SJCRH30 (cell line): ENCODE measurements around the gene GTF3C4. TPM values are rescaled to one million over a fixed set of nuclear protein-coding genes. Genes with fewer than 3 reads are reported as not detected.

ENCODE experiments used
- DNase-seq, 2 experiments: peaks; one replicate each; pipeline ENCODE4 v3.0.0-alpha.2; 2015 to 2020
- H3K27ac ChIP-seq: fragments of 250-450 bp; sonication (Bioruptor Pico); 2 replicates; pipeline ENCODE4 v1.5.1; 2020; ENCODE audit warnings: mild to moderate bottlenecking, moderate library complexity
- H3K27me3 ChIP-seq: fragments of 250-450 bp; sonication (Bioruptor Pico); 2 replicates; pipeline ENCODE4 v1.5.1; 2020; ENCODE audit warnings: mild to moderate bottlenecking, moderate library complexity
- H3K36me3 ChIP-seq: fragments of 250-450 bp; sonication (Bioruptor Pico); 2 replicates; pipeline ENCODE4 v1.5.1; 2020; ENCODE audit warnings: mild to moderate bottlenecking, moderate library complexity
- H3K4me1 ChIP-seq: fragments of 250-450 bp; sonication (Bioruptor Pico); 2 replicates; pipeline ENCODE4 v1.5.1; 2020; ENCODE audit warnings: mild to moderate bottlenecking, moderate library complexity
- H3K4me3 ChIP-seq: fragments of 250-450 bp; sonication (Bioruptor Pico); 2 replicates; pipeline ENCODE4 v1.5.1; 2020; ENCODE audit warnings: mild to moderate bottlenecking, moderate library complexity
- H3K9me3 ChIP-seq: fragments of 250-450 bp; sonication (Bioruptor Pico); replicated peaks from 2 replicates; pipeline ENCODE4 v1.5.1; 2020; ENCODE audit warnings: mild to moderate bottlenecking, moderate library complexity
- total RNA-seq: library from RNA; depleted of rRNA; stranded (reverse); fragments of >200 nt; shearing (Covaris generic); gene quantifications from 2 replicates; pipeline ENCODE4 v1.2.3, GENCODE V29; 2014

Gene GTF3C4
- total RNA-seq, 1 experiment from 2014 or later: 39.0 TPM

DNA sequence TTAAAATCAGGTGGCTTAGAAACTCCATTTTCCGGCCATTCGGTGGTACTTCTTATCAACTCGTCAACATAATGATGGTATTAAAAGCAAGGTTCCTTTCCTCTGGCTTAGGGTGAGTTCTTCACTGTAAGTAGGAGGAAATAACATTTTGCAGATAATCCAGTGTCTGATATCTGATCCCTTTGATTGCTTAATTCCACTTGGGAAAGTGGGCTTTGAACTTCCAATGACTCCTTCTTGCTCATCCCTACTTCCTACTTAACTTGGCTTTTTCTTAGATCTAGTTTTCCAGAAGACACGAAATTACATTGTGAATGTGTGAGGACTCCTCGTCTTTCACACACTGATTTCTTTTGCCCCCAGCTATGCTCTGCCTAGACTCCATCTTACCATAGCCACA, 32.0 kb upstream of the GTF3C4 start:
- DNase-seq: no peak
- Histone ChIP-seq H3K4me3 (no peak overlapping the region), H3K4me1 (no peaks in the 10 kb centered on the region), H3K27me3 (no peaks in the 10 kb centered on the region), H3K9me3 (no peaks in the 10 kb centered on the region), H3K27ac (no peak overlapping the region), H3K36me3 (peaks cover 60% of the 10 kb centered on the region)

DNA sequence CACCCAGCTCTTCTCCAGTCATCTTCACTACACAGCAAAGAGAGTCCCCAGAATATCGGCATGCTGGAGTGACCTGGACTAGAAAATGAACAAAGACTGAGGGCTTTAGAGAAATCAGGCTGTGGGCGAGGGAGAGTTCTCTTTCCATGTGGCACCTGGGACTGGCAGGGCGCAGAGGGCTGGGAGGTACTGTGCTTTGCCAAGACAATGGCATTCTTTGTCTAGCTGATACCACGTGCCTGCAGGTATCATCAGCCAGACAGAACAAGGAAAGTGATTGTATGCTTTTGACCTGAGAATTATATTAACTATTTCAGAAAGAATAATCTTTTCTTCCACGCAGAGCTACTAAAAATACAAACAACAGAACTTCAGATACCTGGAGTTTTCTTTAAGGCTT, 30.9 kb upstream of the GTF3C4 start:
- Histone ChIP-seq H3K4me3 (no peak overlapping the region), H3K9me3 (no peaks in the 10 kb centered on the region), H3K4me1 (no peaks in the 10 kb centered on the region), H3K27ac (no peak overlapping the region), H3K36me3 (peaks cover 62% of the 10 kb centered on the region), H3K27me3 (no peaks in the 10 kb centered on the region)
- no peak for DNase-seq

DNA sequence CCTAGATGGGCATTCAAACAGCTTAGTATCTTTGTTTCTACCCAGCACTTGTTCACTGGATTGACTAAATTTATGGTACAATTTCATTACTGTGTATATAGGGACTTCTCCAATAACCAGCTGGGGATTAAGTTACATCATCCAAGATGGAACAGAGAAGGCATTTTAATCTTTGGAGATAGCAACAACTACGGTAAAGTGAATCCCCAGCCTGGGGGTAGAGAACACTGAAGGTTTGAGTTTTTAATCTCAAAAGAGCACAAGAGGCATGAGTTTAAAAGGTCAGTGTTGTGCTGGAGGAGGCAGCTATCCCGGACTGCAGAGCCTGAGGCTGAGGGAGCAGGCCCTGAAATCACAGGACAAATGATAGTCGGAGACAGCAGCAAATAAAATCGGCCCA, 29.0 kb upstream of the GTF3C4 start:
- Histone ChIP-seq H3K27me3 (no peaks in the 10 kb centered on the region), H3K9me3 (no peaks in the 10 kb centered on the region), H3K4me1 (no peaks in the 10 kb centered on the region), H3K4me3 (no peak overlapping the region), H3K27ac (no peak overlapping the region), H3K36me3 (peaks cover 77% of the 10 kb centered on the region)
- DNase-seq: no peak

DNA sequence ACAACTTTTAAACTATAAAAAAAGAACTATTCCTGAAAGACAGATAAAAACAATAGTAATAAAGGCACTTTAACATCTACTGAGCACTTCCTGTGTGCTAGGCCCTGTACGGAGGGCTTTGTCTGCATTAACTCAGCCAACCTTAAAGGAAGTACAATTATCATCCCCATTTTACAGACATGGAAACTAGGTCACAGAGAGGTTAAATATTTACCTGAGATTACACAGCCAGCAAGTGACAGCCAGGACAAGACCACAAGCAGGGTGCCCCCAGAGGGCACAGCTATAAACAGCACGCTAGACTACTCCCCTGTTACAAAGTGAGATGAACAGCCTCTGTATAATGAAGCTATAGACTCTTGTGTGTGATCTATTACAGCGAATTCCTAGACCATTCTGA, 26.0 kb upstream of the GTF3C4 start:
- peak in 1 of 2 experiments; percentile 11 for DNase-seq
- no peak overlapping the region for H3K27ac ChIP-seq
- peaks cover 16% of the 10 kb centered on the region for H3K4me1 ChIP-seq
- H3K27me3 ChIP-seq: no peaks in the 10 kb centered on the region
- no peaks in the 10 kb centered on the region for H3K9me3 ChIP-seq
- no peak overlapping the region for H3K4me3 ChIP-seq
- peaks cover 94% of the 10 kb centered on the region for H3K36me3 ChIP-seq

DNA sequence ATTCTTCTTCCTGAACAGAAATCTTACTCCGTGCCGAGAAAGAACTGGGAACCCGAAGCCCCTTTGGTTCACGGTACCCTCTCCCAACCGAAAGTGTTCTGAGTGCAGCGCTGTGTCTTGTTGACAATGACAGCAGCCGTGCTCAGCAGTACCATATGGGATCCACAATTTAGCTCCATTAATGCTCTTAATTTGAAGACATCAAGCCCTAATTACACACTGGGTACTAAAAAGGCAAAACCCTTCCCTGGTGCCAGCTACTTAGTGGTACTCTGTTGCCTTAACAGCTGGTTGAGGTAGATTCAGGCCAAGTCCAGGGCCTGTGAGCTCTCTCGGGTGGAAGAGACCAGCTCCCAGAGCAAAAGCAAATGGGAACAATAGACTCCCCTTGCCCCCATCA, 25.0 kb upstream of the GTF3C4 start:
- Histone ChIP-seq H3K36me3 (peaks cover 95% of the 10 kb centered on the region), H3K27ac (no peak overlapping the region), H3K4me1 (peaks cover 16% of the 10 kb centered on the region), H3K9me3 (no peaks in the 10 kb centered on the region), H3K27me3 (no peaks in the 10 kb centered on the region), H3K4me3 (no peak overlapping the region)
- no peak for DNase-seq

DNA sequence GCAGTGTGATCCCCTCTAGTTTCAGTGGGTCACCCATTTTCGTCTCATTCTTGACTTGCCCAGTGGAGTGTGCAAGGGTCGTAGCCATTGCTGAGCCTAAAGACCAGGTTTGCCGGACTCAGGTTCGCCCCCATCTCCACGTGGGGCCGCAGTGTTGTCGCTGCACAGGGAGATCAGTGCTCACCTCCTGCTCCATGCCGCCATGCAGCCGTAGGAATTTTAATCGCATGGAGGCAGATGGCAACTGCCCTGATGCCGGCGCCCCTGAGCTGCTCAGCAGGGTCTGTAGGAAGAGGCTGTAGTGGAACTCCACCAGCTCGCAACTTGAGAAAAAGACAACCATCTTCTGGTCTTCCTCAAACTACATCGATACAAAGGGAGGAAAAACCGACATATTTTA, 24.6 kb upstream of the GTF3C4 start:
- no peak overlapping the region for H3K4me3 ChIP-seq
- no peaks in the 10 kb centered on the region for H3K9me3 ChIP-seq
- H3K27ac ChIP-seq: no peak overlapping the region
- H3K36me3 ChIP-seq: peaks cover 95% of the 10 kb centered on the region
- DNase-seq: no peak
- H3K27me3 ChIP-seq: no peaks in the 10 kb centered on the region
- H3K4me1 ChIP-seq: peaks cover 16% of the 10 kb centered on the region

DNA sequence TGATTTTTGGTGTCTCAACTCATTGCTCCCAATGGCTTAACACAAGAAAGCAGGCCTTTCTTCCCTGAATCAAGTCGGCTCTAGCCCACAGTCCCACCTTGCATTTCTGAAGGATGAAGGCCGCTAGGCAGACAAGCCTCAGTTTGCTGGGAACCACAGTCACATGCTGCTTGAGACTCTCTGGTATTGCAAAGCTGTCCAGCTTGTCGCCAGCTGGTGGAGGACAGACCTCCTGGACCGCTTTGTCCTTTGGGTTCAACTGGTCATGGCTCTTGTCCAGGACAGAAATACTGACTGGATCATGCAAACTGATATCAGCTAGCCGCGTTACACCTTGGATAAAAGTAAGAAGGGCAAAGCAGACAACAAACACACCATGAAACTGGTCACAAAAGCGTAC, 23.5 kb upstream of the GTF3C4 start:
- DNase-seq: no peak
- Histone ChIP-seq H3K4me1 (peaks cover 16% of the 10 kb centered on the region), H3K27ac (peak overlapping the region; percentile 61), H3K4me3 (no peak overlapping the region), H3K36me3 (peaks cover 93% of the 10 kb centered on the region), H3K9me3 (no peaks in the 10 kb centered on the region), H3K27me3 (no peaks in the 10 kb centered on the region)

DNA sequence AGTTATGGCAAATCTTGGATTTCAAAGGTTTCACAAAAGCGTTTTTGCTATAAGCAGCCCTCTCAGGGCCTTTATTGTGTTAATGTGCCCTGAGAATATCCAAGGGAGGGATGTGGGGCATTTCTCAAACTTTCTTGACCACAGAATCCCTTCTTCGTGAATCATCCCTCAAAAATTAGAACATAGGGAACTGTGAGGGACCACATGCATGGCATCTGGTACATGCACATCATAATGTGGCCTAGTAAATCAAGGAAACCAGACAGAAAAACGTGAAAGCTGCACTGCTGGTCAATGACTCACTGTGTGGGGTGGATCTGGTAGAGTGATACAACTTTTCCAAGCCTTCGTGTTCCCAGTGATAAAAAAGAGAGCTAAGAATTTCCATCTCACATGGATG, 22.9 kb upstream of the GTF3C4 start:
- peaks cover 90% of the 10 kb centered on the region for H3K36me3 ChIP-seq
- H3K27ac ChIP-seq: peak overlapping the region; percentile 61
- H3K4me3 ChIP-seq: no peak overlapping the region
- peaks cover 16% of the 10 kb centered on the region for H3K4me1 ChIP-seq
- no peaks in the 10 kb centered on the region for H3K27me3 ChIP-seq
- H3K9me3 ChIP-seq: no peaks in the 10 kb centered on the region
- DNase-seq: peak; percentile 51 to 56

DNA sequence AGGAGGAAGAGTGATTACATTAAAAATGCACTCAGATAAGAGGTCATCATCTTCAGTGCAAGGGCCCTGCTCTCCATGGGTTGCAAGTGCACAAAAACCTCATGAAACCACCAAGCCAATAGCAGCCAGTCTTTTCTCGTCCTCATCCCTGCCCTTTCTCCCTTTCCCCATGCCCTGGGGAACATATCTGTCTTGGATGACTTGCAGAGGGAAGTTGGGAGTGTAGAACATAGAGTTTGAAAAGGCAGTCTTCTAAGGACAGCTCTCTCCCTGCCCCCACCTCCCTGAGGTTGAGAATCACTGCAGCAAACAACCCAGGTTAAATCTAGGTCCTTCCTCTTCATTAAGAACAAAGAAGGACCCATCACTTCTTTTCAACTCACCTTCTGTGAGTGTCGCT, 22.5 kb upstream of the GTF3C4 start:
- Histone ChIP-seq H3K27me3 (no peaks in the 10 kb centered on the region), H3K9me3 (no peaks in the 10 kb centered on the region), H3K27ac (peak overlapping the region; percentile 46), H3K4me1 (peaks cover 16% of the 10 kb centered on the region), H3K36me3 (peaks cover 86% of the 10 kb centered on the region), H3K4me3 (no peak overlapping the region)
- DNase-seq: no peak

DNA sequence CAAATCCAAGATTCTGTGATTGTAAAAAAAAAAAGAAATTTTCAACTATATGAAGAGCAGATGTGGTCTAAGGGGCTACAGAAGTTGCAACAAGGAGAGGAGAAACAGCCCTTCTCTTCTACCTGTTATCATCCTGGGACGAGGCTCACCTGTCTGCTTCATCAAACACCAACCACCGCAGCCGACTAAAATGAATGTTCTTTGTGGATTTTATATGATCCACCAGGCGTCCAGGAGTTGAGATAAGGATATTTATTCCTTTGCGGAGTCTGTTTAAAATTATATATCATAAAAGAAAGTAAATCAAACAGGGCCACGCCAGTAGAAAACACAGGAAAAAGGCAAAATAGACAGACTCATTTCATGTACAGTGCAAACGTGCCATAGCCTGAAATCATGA, 22.0 kb upstream of the GTF3C4 start:
- Histone ChIP-seq H3K4me3 (no peak overlapping the region), H3K4me1 (peaks cover 16% of the 10 kb centered on the region), H3K27ac (peak overlapping the region; percentile 46), H3K36me3 (peaks cover 81% of the 10 kb centered on the region), H3K27me3 (no peaks in the 10 kb centered on the region), H3K9me3 (no peaks in the 10 kb centered on the region)
- no peak for DNase-seq

DNA sequence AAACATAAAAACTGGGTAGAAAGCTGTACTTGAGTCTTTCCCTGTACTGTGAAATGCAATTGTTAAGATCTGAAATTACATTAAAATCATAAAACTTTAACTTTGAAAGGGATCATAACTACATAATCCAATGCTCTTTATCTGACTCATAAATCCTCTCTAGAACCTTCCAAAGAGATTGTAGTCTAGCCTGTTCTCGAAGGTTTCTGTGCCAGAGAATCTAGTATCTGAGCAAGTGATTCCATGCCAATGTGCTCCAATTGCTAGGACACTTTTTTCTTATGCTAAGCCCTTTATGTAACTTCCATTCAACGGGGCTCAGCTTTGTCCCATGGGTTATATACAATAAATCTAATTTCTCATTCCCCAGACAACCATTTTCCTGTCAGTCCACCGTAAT, 21.6 kb upstream of the GTF3C4 start:
- H3K9me3 ChIP-seq: no peaks in the 10 kb centered on the region
- H3K36me3 ChIP-seq: peaks cover 80% of the 10 kb centered on the region
- H3K27me3 ChIP-seq: no peaks in the 10 kb centered on the region
- H3K27ac ChIP-seq: no peak overlapping the region
- no peak overlapping the region for H3K4me3 ChIP-seq
- peaks cover 16% of the 10 kb centered on the region for H3K4me1 ChIP-seq
- DNase-seq: no peak

DNA sequence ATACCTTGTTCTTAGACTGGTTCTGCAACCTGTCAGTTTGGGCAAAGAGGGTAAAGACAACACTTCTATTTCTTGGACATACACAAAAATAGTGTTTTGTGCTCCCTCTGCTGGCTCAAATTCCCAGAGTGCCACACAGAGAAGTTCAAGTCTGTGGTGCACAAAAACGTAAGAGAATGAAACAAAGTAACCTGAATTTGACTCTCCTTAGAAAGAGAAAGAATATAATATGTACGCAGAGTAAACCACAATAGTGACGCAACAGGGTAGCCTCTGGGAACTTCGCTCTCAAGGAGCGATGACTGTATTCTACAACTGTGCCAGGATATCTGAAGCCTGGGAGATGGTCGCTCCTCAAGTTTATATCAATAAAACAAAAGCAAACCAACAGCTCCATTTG, 19.0 kb upstream of the GTF3C4 start:
- H3K27me3 ChIP-seq: no peaks in the 10 kb centered on the region
- H3K27ac ChIP-seq: no peak overlapping the region
- peaks cover 16% of the 10 kb centered on the region for H3K4me1 ChIP-seq
- no peak for DNase-seq
- H3K9me3 ChIP-seq: no peaks in the 10 kb centered on the region
- no peak overlapping the region for H3K4me3 ChIP-seq
- H3K36me3 ChIP-seq: peaks cover 69% of the 10 kb centered on the region

DNA sequence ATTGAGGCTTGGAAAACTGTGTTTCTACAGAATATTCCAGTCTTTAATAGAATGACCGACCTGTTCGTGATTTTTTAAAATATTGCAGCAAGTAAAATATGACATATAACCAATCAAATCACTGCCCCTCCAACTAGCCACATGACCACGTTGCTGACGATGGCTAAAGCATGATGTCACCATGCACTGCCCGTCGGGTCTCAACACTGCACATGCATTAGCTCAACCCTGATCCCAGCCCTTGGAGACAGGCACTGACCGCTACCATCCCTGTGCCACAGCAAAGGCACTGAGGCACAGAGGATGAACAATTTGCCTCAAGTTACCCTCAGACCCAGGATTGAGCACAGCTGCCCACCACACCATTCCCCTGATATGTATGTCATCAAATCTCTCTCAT, 14.0 kb upstream of the GTF3C4 start:
- Histone ChIP-seq H3K27me3 (no peaks in the 10 kb centered on the region), H3K9me3 (no peaks in the 10 kb centered on the region), H3K36me3 (peaks cover 56% of the 10 kb centered on the region), H3K27ac (no peak overlapping the region), H3K4me1 (no peaks in the 10 kb centered on the region), H3K4me3 (no peak overlapping the region)
- DNase-seq: no peak

DNA sequence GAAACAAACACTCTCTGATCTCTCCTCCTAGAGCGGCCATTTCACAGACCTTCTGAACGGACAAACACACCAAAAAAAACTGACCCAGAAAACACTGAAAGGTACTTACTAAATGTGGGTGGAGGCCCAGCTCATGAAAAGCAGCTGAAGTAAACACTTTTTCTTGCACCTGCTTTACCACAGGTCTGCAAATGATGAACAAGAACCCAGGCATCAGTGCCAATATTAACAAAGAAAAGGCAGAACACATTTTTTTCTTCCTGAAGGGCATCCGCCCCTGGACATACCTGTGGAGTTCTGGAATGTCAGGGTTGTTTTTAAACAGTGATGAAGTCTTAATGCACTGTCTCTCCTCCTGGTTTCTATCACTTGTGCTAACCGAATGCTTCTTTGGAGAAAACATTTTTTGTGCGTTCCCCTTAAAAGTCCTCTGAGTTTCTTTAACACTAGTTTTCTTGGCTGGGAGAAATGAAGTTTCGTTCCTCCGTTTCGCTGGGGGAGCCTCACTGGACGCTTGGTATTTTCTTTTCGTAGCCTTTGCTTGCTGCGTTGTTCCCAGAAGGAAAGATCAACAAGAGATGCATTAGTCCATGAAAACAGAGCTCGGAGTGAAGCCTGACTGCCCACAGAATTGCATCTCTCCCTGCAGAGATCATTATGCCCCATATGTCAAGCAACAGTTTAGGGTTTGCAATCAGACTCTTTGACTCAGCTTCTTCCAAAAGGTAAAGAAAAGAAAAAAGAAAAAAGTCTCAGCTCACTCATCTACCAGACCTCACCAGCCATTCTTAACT, 7.9 kb upstream of the GTF3C4 start:
- Histone ChIP-seq H3K4me1 (no peaks in the 10 kb centered on the region), H3K4me3 (no peak overlapping the region), H3K27ac (no peak overlapping the region), H3K36me3 (peaks cover 45% of the 10 kb centered on the region), H3K27me3 (no peaks in the 10 kb centered on the region), H3K9me3 (no peaks in the 10 kb centered on the region)
- no peak for DNase-seq

DNA sequence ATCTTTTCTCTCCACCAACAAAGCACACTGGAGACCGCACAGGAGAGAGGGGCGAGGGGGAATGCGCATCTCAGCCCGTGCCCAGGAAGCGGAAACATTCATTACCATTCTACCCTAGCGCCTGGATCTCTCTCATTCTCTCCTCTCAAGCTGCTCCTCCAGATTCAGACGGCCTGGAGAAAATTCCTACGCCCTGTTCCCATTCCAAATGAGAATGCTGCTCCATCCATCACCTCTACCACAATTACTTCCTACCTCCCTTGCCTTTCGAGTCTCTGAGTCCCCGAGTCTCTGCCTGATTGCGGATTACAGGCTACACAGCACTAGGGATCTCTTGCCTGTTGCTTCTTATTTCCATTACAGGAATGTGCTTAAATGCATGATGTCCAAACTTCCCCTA, 7.1 kb upstream of the GTF3C4 start:
- H3K27me3 ChIP-seq: no peaks in the 10 kb centered on the region
- DNase-seq: no peak
- H3K36me3 ChIP-seq: peaks cover 39% of the 10 kb centered on the region
- no peaks in the 10 kb centered on the region for H3K4me1 ChIP-seq
- no peak overlapping the region for H3K27ac ChIP-seq
- no peaks in the 10 kb centered on the region for H3K9me3 ChIP-seq
- no peak overlapping the region for H3K4me3 ChIP-seq

DNA sequence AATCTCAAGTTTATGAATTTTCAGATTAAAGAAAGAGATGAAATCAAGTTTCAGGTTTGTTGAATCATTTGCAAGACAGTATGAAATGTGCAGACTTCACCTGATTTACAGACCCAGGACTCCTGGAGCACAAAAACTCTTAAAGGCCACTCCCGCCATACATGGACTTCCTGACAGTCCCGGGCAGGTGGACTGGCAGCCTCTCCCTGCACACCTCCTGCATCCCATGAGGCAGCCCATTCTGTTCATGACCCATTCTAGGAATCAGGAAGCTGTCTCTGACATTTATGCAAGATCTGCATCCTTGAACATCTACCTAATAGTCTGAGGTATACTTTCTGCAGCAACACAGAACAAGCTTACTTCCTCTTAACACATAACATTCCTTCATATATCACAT, 6.4 kb upstream of the GTF3C4 start:
- Histone ChIP-seq H3K36me3 (peaks cover 31% of the 10 kb centered on the region), H3K27me3 (no peaks in the 10 kb centered on the region), H3K4me1 (no peaks in the 10 kb centered on the region), H3K27ac (no peak overlapping the region), H3K4me3 (no peak overlapping the region), H3K9me3 (no peaks in the 10 kb centered on the region)
- no peak for DNase-seq
